GM18498 (cell line): ENCODE measurements around the gene STK32C.
"Not testable (repeated sequence)": the region's sequence is repeated elsewhere in the genome, so short reads cannot be mapped to it uniquely, and the experiment has no call there.

Source experiments
- ATAC-seq: cut with Tn5 transposase; IDR thresholded peaks from one replicate; pipeline ENCODE4 v1.9.1; 2021; ENCODE audit warnings: mild to moderate bottlenecking, moderate library complexity; ENCODE audit not compliant: unreplicated experiment

STK32C gene

GRCh38 chr10:132307823-132308586 lies at the start of gene STK32C:
Gene STK32C, minus strand, starts transcription at chr10:132307950. Its CDS starts 117 bp downstream, at chr10:132307833.
- peak; percentile 83 for ATAC-seq

GRCh38 chr10:132356621-132357195 lies 49.0 kb upstream of the STK32C start:
- no peak for ATAC-seq

GRCh38 chr10:132355754-132356153 lies 48.0 kb upstream of the STK32C start:
- no peak for ATAC-seq

GRCh38 chr10:132355297-132355696 lies 47.5 kb upstream of the STK32C start:
- ATAC-seq, result no peak

GRCh38 chr10:132354356-132355094 lies 46.8 kb upstream of the STK32C start:
- ATAC-seq, result no peak

- ATAC-seq, result no peak
These were observed 46.0 kb upstream of the STK32C start for GRCh38 chr10:132353456-132354355.

- not testable (repeated sequence) for ATAC-seq
These were observed 44.9 kb upstream of the STK32C start for GRCh38 chr10:132352462-132353308.

GRCh38 chr10:132351611-132352010 lies 43.9 kb upstream of the STK32C start:
- no peak for ATAC-seq

- no peak for ATAC-seq
These were observed 43.2 kb upstream of the STK32C start for GRCh38 chr10:132350946-132351345.

GRCh38 chr10:132350391-132350790 lies 42.6 kb upstream of the STK32C start:
- ATAC-seq, result no peak

GRCh38 chr10:132349766-132350165 lies 42.0 kb upstream of the STK32C start:
- no peak for ATAC-seq

- no peak for ATAC-seq
These were observed 40.1 kb upstream of the STK32C start for GRCh38 chr10:132347931-132348267.

GRCh38 chr10:132347211-132347930 lies 39.6 kb upstream of the STK32C start:
- ATAC-seq, result no peak

- ATAC-seq, result no peak
These were observed 39.1 kb upstream of the STK32C start for GRCh38 chr10:132346806-132347205.

GRCh38 chr10:132345345-132345744 lies 37.6 kb upstream of the STK32C start:
- no peak for ATAC-seq

- no peak for ATAC-seq
These were observed 36.6 kb upstream of the STK32C start for GRCh38 chr10:132344386-132344785.

- ATAC-seq, result no peak
These were observed 34.8 kb upstream of the STK32C start for GRCh38 chr10:132342553-132342952.

GRCh38 chr10:132341781-132342180 lies 34.0 kb upstream of the STK32C start:
- ATAC-seq, result no peak

GRCh38 chr10:132341017-132341416 lies 33.3 kb upstream of the STK32C start:
- ATAC-seq, result no peak
